Endothelial cell of umbilical vein (primary cell): ENCODE measurements around the gene PSG1. TPM values are rescaled to one million over a fixed set of nuclear protein-coding genes. Genes with fewer than 3 reads are reported as not detected.
"Not testable (repeated sequence)": the region's sequence is repeated elsewhere in the genome, so short reads cannot be mapped to it uniquely, and the experiment has no call there.

ENCODE experiments used
- BruUV-seq: library from RNA; stranded (reverse); fragments of 400-500 nt; replicated peaks from 2 replicates; lab custom pipeline; 2021; lab: Mats Ljungman, UMichigan
- CTCF ChIA-PET: fragments of 300-600, 350-600 bp; sonication (Branson Sonifier 250); formaldehyde crosslinking; loops from one replicate; lab custom pipeline; 2021; ENCODE audit warnings: antibody characterized with exemption, inconsistent platforms; lab: Charles Lee
- POLR2A ChIA-PET: fragments of 300-600, 350-600 bp; sonication (Branson Sonifier 250); formaldehyde crosslinking; loops from one replicate; lab custom pipeline; 2021; ENCODE audit warnings: antibody characterized with exemption, inconsistent platforms; lab: Charles Lee
- DNase-seq: peaks from one replicate; pipeline ENCODE4 v3.0.0-alpha.2; 2011; ENCODE audit warnings: low read depth, low spot score
- FAIRE-seq: peaks from 2 replicates; lab custom pipeline; 2011; peaks lifted over from hg19 to GRCh38; lab: Jason Lieb, UNC
- H2AFZ ChIP-seq: 2 replicates; pipeline ENCODE4 v1.6.0; 2012; ENCODE audit warnings: low read depth, low read length, control low read depth, inconsistent platforms
- H3K27ac ChIP-seq: 2 replicates; pipeline ENCODE4 v1.5.1; 2011; ENCODE audit warnings: low read depth, mild to moderate bottlenecking, control low read depth, low read length, moderate library complexity; ENCODE audit not compliant: insufficient read depth
- H3K27me3 ChIP-seq, 2 experiments: 2 replicates each; pipeline versions ENCODE4 v1.6.0 to v1.6.1; 2011; ENCODE audit warnings: low read length in 2 of 2, mixed read lengths in 1 of 2; ENCODE audit not compliant: control insufficient read depth in 2 of 2, insufficient read depth in 2 of 2
- H3K36me3 ChIP-seq, 2 experiments: 2 replicates in 1 of 2; 3 replicates in 1 of 2; pipeline ENCODE4 v1.5.1; 2011; ENCODE audit warnings: low read length in 2 of 2, mild to moderate bottlenecking in 1 of 2, moderate library complexity in 1 of 2; ENCODE audit not compliant: control insufficient read depth in 2 of 2, insufficient read depth in 2 of 2; ENCODE audit errors: extremely low read depth in 1 of 2
- H3K4me1 ChIP-seq: 3 replicates; pipeline ENCODE4 v1.5.1; 2011; ENCODE audit warnings: mild to moderate bottlenecking, low read length; ENCODE audit not compliant: control insufficient read depth, insufficient read depth; ENCODE audit errors: extremely low read depth
- H3K4me2 ChIP-seq: 2 replicates; pipeline ENCODE4 v1.6.1; 2011; ENCODE audit warnings: low read length, control low read depth, mixed read lengths; ENCODE audit not compliant: insufficient read depth
- H3K4me3 ChIP-seq, 3 experiments: fragments of 200-600 bp in 1 of 3; sonication (generic), shearing (Covaris generic) in 1 of 3; replicated peaks in 1 of 3; 2 replicates each; pipeline ENCODE4 v1.5.1; 2011 to 2016; ENCODE audit warnings: control low read depth in 3 of 3, low read length in 3 of 3, mild to moderate bottlenecking in 2 of 3, inconsistent platforms in 1 of 3, low read depth in 1 of 3, moderate library complexity in 1 of 3; ENCODE audit not compliant: insufficient read depth in 1 of 3
- H3K79me2 ChIP-seq: 2 replicates; pipeline ENCODE4 v1.6.0; 2012; ENCODE audit warnings: low read length, inconsistent platforms; ENCODE audit not compliant: control insufficient read depth, insufficient read depth
- H3K9ac ChIP-seq: replicated peaks from 2 replicates; pipeline ENCODE3; 2011; ENCODE audit warnings: low read length, control low read depth; ENCODE audit not compliant: insufficient read depth; ENCODE audit errors: extremely low read depth
- H3K9me1 ChIP-seq: replicated peaks from 3 replicates; pipeline ENCODE4 v1.6.0; 2011; ENCODE audit warnings: mild to moderate bottlenecking, low read length; ENCODE audit not compliant: control insufficient read depth, insufficient read depth; ENCODE audit errors: extremely low read depth
- H3K9me3 ChIP-seq: replicated peaks from 2 replicates; pipeline ENCODE4 v1.5.1; 2012; ENCODE audit warnings: low read length, inconsistent platforms; ENCODE audit not compliant: control insufficient read depth, insufficient read depth
- H4K20me1 ChIP-seq: replicated peaks from 2 replicates; pipeline ENCODE3; 2011; ENCODE audit warnings: mild to moderate bottlenecking, low read length; ENCODE audit not compliant: control insufficient read depth, insufficient read depth; ENCODE audit errors: extremely low read depth
- dilution Hi-C: fragments of 300-500 bp; cut with MboI; formaldehyde crosslinking; loops from one replicate; pipeline ENCODE4 v1.15.0; 2019; ENCODE audit warnings: low sequenced_read_pairs; ENCODE audit not compliant: extremely low pct_ligation_motif_present
- intact Hi-C: fragments of 100-400 bp; cut with micrococcal nuclease; formaldehyde crosslinking; loops from one replicate; pipeline ENCODE4 v1.10.0; 2022
- polyA plus RNA-seq, 4 experiments: library from polyadenylated mRNA; depleted of rRNA in 3 of 4; stranded (reverse) in 3 of 4; unstranded in 1 of 4; fragments of >200 nt; gene quantifications; 2 replicates each; pipeline versions ENCODE4 v1.2.1 to v1.2.3, GENCODE V29; 2011 to 2012; ENCODE audit warnings: missing spikeins in 1 of 4
- total RNA-seq: library from RNA; stranded (reverse); gene quantifications from 2 replicates; pipeline ENCODE4 v1.2.3, GENCODE V29; 2021

PSG1 gene
- total and polyA plus RNA-seq, 2 donors (not counting 3 experiments of a cell fraction or from before 2014, with no cell fraction given), result not detected

DNA sequence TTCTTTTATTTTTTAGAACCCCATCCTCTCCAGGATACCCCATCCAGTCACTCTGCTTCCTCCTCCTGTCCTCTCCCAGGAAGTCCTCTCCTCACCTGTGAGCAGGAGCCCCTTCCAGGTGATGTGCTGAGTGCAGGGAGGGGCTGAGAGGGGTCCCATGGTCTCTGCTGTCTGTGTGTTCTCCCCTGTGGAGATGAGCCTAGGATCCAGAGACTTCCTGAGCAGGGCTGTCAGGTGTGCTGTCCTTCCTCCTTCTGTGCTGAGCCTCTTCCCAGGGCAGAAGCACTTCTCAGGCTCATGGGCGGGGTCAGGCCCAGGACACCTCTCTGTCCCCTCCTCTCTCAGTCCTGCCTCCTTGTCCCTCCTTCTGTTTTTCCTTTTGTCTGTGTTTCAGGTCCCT is 38.1 kb upstream of the PSG1 start, which contains the start of gene PSG6:
TSS of gene PSG6 (minus strand) at position 261 of the 400 bp plus-strand sequence. CDS start at position 159, 102 bp downstream.
- H3K9me3 ChIP-seq, H3K4me2 ChIP-seq, dilution Hi-C loops, H2AFZ ChIP-seq, H3K27me3 ChIP-seq, H3K79me2 ChIP-seq, H3K4me1 ChIP-seq, FAIRE-seq, DNase-seq, H4K20me1 ChIP-seq, H3K9ac ChIP-seq, H3K4me3 ChIP-seq, POLR2A ChIA-PET, H3K27ac ChIP-seq, BruUV-seq, H3K9me1 ChIP-seq, H3K36me3 ChIP-seq, CTCF ChIA-PET, intact Hi-C loops: not testable (repeated sequence)

DNA sequence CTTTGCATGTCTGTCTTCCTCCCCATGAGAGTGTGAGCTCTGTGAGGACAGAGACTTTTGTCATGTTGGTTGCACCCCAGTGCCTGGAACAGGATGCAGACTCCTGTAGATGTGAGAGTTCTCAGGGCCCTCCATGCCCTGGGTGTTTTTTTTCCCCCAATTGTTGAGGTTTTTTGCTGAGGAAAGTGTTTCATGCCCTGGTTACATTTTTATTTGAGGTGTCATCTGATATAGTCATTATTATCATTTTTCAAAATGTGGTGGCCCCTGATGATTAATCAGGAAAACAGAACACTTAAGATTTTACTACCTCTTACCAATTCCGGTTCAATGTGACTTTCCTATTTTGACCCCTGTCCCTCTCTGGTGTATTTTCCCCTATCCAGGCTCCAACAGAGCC is 37.4 kb upstream of the PSG1 start:
- CTCF ChIA-PET, H3K4me3 ChIP-seq, H4K20me1 ChIP-seq, intact Hi-C loops, H3K27me3 ChIP-seq, FAIRE-seq, H3K9ac ChIP-seq, DNase-seq, H3K36me3 ChIP-seq, dilution Hi-C loops, POLR2A ChIA-PET, H3K27ac ChIP-seq, H3K4me1 ChIP-seq, H3K79me2 ChIP-seq, H3K9me1 ChIP-seq, BruUV-seq, H2AFZ ChIP-seq, H3K4me2 ChIP-seq, H3K9me3 ChIP-seq: not testable (repeated sequence)

DNA sequence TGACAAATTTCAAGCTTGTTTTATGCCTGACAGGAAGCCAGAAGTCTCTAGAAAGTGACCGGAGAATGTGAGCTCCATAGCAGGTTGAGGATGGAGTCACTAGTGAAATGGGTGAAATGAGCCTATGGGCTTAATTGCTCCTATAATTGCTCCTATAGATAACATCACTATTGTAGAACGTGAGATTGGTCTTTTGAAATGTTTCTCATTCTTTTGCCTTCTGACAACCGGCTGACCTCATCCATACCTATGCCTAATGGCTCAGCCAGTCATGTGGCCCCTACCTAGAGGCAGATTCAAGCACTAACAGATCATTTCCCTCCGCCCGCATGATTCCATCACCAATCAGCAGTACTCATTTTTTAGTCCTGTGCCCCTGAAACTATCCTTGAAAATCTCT is 34.0 kb upstream of the PSG1 start:
- dilution Hi-C loops, H3K4me1 ChIP-seq, H3K4me3 ChIP-seq, H3K9me3 ChIP-seq, FAIRE-seq, DNase-seq, H3K9me1 ChIP-seq, H3K9ac ChIP-seq, H3K27ac ChIP-seq, H3K79me2 ChIP-seq, H2AFZ ChIP-seq, BruUV-seq, H3K36me3 ChIP-seq, H3K27me3 ChIP-seq, H4K20me1 ChIP-seq, intact Hi-C loops, POLR2A ChIA-PET, CTCF ChIA-PET, H3K4me2 ChIP-seq: not testable (repeated sequence)

DNA sequence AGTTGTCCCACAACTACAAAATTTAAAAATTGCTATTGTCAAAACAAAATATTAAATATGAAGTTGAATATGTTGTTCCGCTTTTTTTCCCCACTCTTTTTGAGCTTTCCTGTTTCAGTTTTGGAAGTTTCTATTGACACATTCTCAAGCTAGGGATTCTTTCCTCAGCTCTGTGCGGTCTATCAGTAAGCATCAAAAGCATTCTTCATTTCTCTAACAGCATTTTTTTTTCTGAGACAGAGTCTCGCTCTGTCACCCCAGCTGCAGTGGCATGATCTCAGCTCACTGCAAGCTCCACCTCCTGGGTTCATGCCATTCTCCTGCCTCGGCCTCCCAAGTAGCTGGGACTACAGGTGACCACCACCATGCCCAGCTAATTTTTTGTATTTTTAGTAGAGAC is 33.4 kb upstream of the PSG1 start:
- H3K36me3 ChIP-seq, H4K20me1 ChIP-seq, H3K4me3 ChIP-seq, H3K4me1 ChIP-seq, CTCF ChIA-PET, BruUV-seq, POLR2A ChIA-PET, DNase-seq, H3K27me3 ChIP-seq, H3K9me1 ChIP-seq, H3K9ac ChIP-seq, FAIRE-seq, H2AFZ ChIP-seq, dilution Hi-C loops, intact Hi-C loops, H3K27ac ChIP-seq, H3K9me3 ChIP-seq, H3K79me2 ChIP-seq, H3K4me2 ChIP-seq: not testable (repeated sequence)
